GM23338 (cell line): ENCODE measurements around the gene PCDHAC2. TPM values are rescaled to one million over a fixed set of nuclear protein-coding genes. Genes with fewer than 3 reads are reported as not detected.

Source experiments
- ATAC-seq: fragments of 200-7000 bp; cut with Tn5 transposase; 3 replicates; pipeline ENCODE4 v1.9.1; 2020
- DNase-seq: peaks from one replicate; pipeline ENCODE4 v3.0.0-alpha.2; 2015; ENCODE audit warnings: low spot score
- H2AFZ ChIP-seq: fragments of 200-600 bp; sonication (generic); 2 replicates; pipeline ENCODE4 v1.8.0; 2016; ENCODE audit warnings: antibody characterized with exemption, mild to moderate bottlenecking, moderate library complexity
- H3F3A ChIP-seq: fragments of 200-600 bp; sonication (generic); replicated peaks from 2 replicates; pipeline ENCODE4 v1.8.0; 2017; ENCODE audit warnings: antibody characterized with exemption, mixed run types, low read depth
- H3K27ac ChIP-seq: fragments of 200-600 bp; sonication (generic); 2 replicates; pipeline ENCODE4 v1.6.1; 2016; ENCODE audit warnings: low read depth
- H3K27me3 ChIP-seq: fragments of 200-600 bp; sonication (generic); 2 replicates; pipeline ENCODE4 v1.8.0; 2016; ENCODE audit warnings: mild to moderate bottlenecking, mixed run types, moderate library complexity; ENCODE audit not compliant: insufficient read depth
- H3K36me3 ChIP-seq: fragments of 200-600 bp; sonication (generic); 2 replicates; pipeline ENCODE4 v1.8.0; 2016; ENCODE audit warnings: mild to moderate bottlenecking; ENCODE audit not compliant: insufficient read depth
- H3K4me1 ChIP-seq: fragments of 200-600 bp; sonication (generic); 2 replicates; pipeline ENCODE4 v1.8.0; 2016; ENCODE audit warnings: mild to moderate bottlenecking, moderate library complexity; ENCODE audit not compliant: insufficient read depth
- H3K4me2 ChIP-seq: fragments of 200-600 bp; sonication (generic); 2 replicates; pipeline ENCODE4 v1.7.1; 2017; ENCODE audit warnings: mixed run types
- H3K4me3 ChIP-seq: fragments of 200-600 bp; sonication (generic); 2 replicates; pipeline ENCODE4 v1.6.1; 2016; ENCODE audit warnings: mixed run types
- H3K79me2 ChIP-seq: fragments of 200-600 bp; sonication (generic); replicated peaks from 2 replicates; pipeline ENCODE4 v1.8.0; 2017; ENCODE audit warnings: mild to moderate bottlenecking; ENCODE audit not compliant: insufficient read depth
- H3K9me2 ChIP-seq: fragments of 200-600 bp; sonication (generic); 2 replicates; pipeline ENCODE4 v1.8.0; 2017; ENCODE audit not compliant: insufficient read depth
- H4K20me1 ChIP-seq: fragments of 200-600 bp; sonication (generic); replicated peaks from 2 replicates; pipeline ENCODE4 v1.8.0; 2017; ENCODE audit warnings: mild to moderate bottlenecking; ENCODE audit not compliant: insufficient read depth
- H3K27ac Mint-ChIP-seq: 2 replicates; pipeline ENCODE4 v1.8.0; 2020; ENCODE audit warnings: inconsistent platforms, mild to moderate bottlenecking, moderate library complexity, mixed read lengths
- H3K27me3 Mint-ChIP-seq: 3 replicates; pipeline ENCODE4 v1.8.0; 2022; ENCODE audit warnings: low read depth, mild to moderate bottlenecking, moderate library complexity, mixed read lengths, inconsistent platforms; ENCODE audit not compliant: insufficient read depth, poor library complexity
- H3K36me3 Mint-ChIP-seq: 3 replicates; pipeline ENCODE4 v1.8.0; 2021; ENCODE audit warnings: low read depth, mild to moderate bottlenecking, inconsistent platforms, moderate library complexity, mixed read lengths
- H3K4me1 Mint-ChIP-seq: 3 replicates; pipeline ENCODE4 v1.8.0; 2020; ENCODE audit warnings: mild to moderate bottlenecking, inconsistent platforms, mixed read lengths
- H3K4me3 Mint-ChIP-seq: 3 replicates; pipeline ENCODE4 v1.8.0; 2021; ENCODE audit warnings: moderate library complexity, mild to moderate bottlenecking, inconsistent platforms, mixed read lengths
- H3K9me3 Mint-ChIP-seq: 3 replicates; pipeline ENCODE4 v1.8.0; 2020; ENCODE audit warnings: moderate library complexity, mild to moderate bottlenecking, inconsistent platforms, mixed read lengths
- CREB1 ChIP-seq: fragments of 250-450 bp; sonication (Bioruptor Pico); IDR thresholded peaks from 2 replicates; pipeline ENCODE4 v1.5.0; 2020; ENCODE audit warnings: low read depth, mild to moderate bottlenecking, moderate library complexity
- EZH2 ChIP-seq: fragments of 200-600 bp; sonication (generic); IDR thresholded peaks from one replicate; pipeline ENCODE4 v1.8.0; 2017; ENCODE audit warnings: antibody characterized with exemption, mild to moderate bottlenecking, low read depth; ENCODE audit not compliant: unreplicated experiment
- EZH2phosphoT487 ChIP-seq: fragments of 200-600 bp; sonication (generic); IDR thresholded peaks from one replicate; pipeline ENCODE4 v1.8.1; 2018; ENCODE audit warnings: antibody characterized with exemption; ENCODE audit not compliant: unreplicated experiment
- JUNB ChIP-seq: IDR thresholded peaks from one replicate; pipeline ENCODE4 v1.6.1; 2016; ENCODE audit warnings: antibody characterized with exemption; ENCODE audit not compliant: unreplicated experiment
- NANOG ChIP-seq: IDR thresholded peaks from 2 replicates; pipeline ENCODE4 v1.6.1; 2016; ENCODE audit warnings: antibody characterized with exemption, borderline replicate concordance
- POLR2AphosphoS5 ChIP-seq: IDR thresholded peaks from 2 replicates; pipeline ENCODE4 v1.6.1; 2016; ENCODE audit warnings: antibody characterized with exemption, low read depth
- STAT1 ChIP-seq: IDR thresholded peaks from one replicate; pipeline ENCODE4 v1.6.1; 2016; ENCODE audit warnings: antibody characterized with exemption; ENCODE audit not compliant: unreplicated experiment
- ZNF114 ChIP-seq: fragments of 250-450 bp; sonication (Bioruptor Pico); IDR thresholded peaks from 2 replicates; pipeline ENCODE4 v1.5.0; 2020; ENCODE audit warnings: mild to moderate bottlenecking, moderate library complexity
- ZNF331 ChIP-seq: fragments of 250-450 bp; sonication (Bioruptor Pico); IDR thresholded peaks from 2 replicates; pipeline ENCODE4 v1.5.0; 2020; ENCODE audit warnings: low read depth, mild to moderate bottlenecking, moderate library complexity
- polyA plus RNA-seq: library from polyadenylated mRNA; unstranded; fragments of >200 nt; fragmentation: Nextera tagmentation; extraction: Ambion mirVana; gene quantifications from 2 replicates; pipeline ENCODE4 v1.2.1, GENCODE V29; 2016
- total RNA-seq: library from RNA; depleted of rRNA; stranded (reverse); fragments of >200 nt; shearing (Covaris generic); gene quantifications from 2 replicates; pipeline ENCODE4 v1.2.3, GENCODE V29; 2014
- TF ChIP-seq, protein P1 (sequence below): IDR thresholded peaks from 2 replicates; pipeline ENCODE4 v1.6.1; 2016; ENCODE audit warnings: antibody characterized with exemption
- TF ChIP-seq, protein P2 (sequence below), 2 experiments: fragments of 200-600 bp in 1 of 2; sonication (generic) in 1 of 2; conservative IDR thresholded peaks; 2 replicates each; pipeline versions ENCODE4 v1.5.1 to v1.6.1; 2016 to 2017; ENCODE audit warnings: antibody characterized with exemption in 2 of 2, low read depth in 2 of 2, mild to moderate bottlenecking in 2 of 2, moderate library complexity in 1 of 2
- TF ChIP-seq, protein P3 (sequence below): IDR thresholded peaks from one replicate; pipeline ENCODE4 v1.6.1; 2018; ENCODE audit warnings: antibody characterized with exemption; ENCODE audit not compliant: unreplicated experiment

PCDHAC2 gene
- total and polyA plus RNA-seq, 2 experiments from 2014 or later, result 1.8 to 11.8 TPM

DNA sequence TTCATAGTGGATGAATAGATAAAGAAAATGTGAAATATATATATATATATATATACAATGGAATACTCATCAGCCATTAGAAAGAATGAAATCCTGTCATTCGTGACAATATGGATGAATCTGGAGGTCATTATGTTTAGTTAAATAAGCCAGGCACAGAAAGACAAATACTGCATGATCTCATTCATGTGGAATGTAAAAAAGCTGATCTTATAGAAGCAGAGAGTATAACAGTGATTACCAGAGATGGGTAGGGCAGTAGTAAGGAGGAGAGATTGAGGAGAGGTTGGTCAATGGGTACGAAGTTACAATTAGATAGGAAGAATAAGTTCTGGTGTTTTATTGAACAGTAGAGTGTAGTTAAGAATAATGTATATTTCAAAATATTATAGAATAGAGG is 19.7 kb upstream of the PCDHAC2 start:
- Histone ChIP-seq H3F3A (no peaks in the 10 kb centered on the region), H4K20me1 (no peaks in the 10 kb centered on the region), H3K79me2 (no peaks in the 10 kb centered on the region; the same call in 1 of the 2 replicates), H3K27ac (no peak overlapping the region), H3K27me3 (no peaks in the 10 kb centered on the region), H3K4me1 (no peaks in the 10 kb centered on the region), H3K9me2 (no peaks in the 10 kb centered on the region), H2AFZ (no peak overlapping the region), H3K4me2 (no peak overlapping the region), H3K4me3 (no peak overlapping the region), H3K36me3 (no peaks in the 10 kb centered on the region)
- H3K9me3 Mint-ChIP-seq, result no peaks in the 10 kb centered on the region
- H3K27ac Mint-ChIP-seq, result no peak overlapping the region
- ATAC-seq (no peak), DNase-seq (no peak)
- no peaks in the 10 kb centered on the region for H3K4me1 Mint-ChIP-seq
- no peak for TF ChIP-seq EZH2phosphoT487
- TF ChIP-seq EZH2, result no peak
- TF ChIP-seq POLR2AphosphoS5, result no peak
- TF ChIP-seq, protein P1, sequence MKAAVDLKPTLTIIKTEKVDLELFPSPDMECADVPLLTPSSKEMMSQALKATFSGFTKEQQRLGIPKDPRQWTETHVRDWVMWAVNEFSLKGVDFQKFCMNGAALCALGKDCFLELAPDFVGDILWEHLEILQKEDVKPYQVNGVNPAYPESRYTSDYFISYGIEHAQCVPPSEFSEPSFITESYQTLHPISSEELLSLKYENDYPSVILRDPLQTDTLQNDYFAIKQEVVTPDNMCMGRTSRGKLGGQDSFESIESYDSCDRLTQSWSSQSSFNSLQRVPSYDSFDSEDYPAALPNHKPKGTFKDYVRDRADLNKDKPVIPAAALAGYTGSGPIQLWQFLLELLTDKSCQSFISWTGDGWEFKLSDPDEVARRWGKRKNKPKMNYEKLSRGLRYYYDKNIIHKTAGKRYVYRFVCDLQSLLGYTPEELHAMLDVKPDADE, result no peak
- TF ChIP-seq, protein P2, sequence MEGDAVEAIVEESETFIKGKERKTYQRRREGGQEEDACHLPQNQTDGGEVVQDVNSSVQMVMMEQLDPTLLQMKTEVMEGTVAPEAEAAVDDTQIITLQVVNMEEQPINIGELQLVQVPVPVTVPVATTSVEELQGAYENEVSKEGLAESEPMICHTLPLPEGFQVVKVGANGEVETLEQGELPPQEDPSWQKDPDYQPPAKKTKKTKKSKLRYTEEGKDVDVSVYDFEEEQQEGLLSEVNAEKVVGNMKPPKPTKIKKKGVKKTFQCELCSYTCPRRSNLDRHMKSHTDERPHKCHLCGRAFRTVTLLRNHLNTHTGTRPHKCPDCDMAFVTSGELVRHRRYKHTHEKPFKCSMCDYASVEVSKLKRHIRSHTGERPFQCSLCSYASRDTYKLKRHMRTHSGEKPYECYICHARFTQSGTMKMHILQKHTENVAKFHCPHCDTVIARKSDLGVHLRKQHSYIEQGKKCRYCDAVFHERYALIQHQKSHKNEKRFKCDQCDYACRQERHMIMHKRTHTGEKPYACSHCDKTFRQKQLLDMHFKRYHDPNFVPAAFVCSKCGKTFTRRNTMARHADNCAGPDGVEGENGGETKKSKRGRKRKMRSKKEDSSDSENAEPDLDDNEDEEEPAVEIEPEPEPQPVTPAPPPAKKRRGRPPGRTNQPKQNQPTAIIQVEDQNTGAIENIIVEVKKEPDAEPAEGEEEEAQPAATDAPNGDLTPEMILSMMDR (conservative IDR thresholded peaks at IDR 0.05; ENCODE audit: low read depth in 2 of 2), result no peak
- no peak for TF ChIP-seq CREB1 (CRISPR knock-in tag)
- no peak for TF ChIP-seq NANOG
- TF ChIP-seq ZNF114 (CRISPR knock-in tag), result no peak
- no peak for TF ChIP-seq STAT1
- no peak for TF ChIP-seq ZNF331
- peaks cover 2% of the 10 kb centered on the region for H3K27me3 Mint-ChIP-seq
- H3K36me3 Mint-ChIP-seq, result peaks cover 13% of the 10 kb centered on the region
- no peak overlapping the region for H3K4me3 Mint-ChIP-seq

DNA sequence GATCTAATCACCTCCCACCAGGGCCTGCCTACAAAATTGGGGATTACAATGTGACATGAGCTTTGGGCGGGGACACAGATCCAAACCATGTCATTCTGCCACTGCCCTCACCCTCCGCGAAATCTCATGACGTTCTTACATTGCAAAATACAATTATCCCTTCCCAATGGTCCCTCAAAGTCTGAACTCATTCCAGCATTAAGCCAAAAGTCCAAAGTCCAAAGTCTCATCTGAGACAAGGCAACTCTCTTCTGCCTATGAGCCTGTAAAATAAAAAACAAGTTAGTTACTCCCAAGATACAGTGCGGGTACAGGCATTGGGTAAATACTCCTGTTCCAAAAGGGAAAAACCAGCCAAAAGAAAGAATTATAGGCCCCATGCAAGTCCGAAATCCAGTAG is 14.6 kb upstream of the PCDHAC2 start:
- H3K4me1 Mint-ChIP-seq, result peaks cover 4% of the 10 kb centered on the region; the same call in 2 of the 3 replicates
- H3K27me3 Mint-ChIP-seq, result peaks cover 2% of the 10 kb centered on the region
- no peaks in the 10 kb centered on the region; the same call in 1 of the 3 replicates for H3K36me3 Mint-ChIP-seq
- Histone ChIP-seq H3K27me3 (no peaks in the 10 kb centered on the region), H4K20me1 (no peaks in the 10 kb centered on the region), H3K9me2 (no peaks in the 10 kb centered on the region), H3K4me2 (no peak overlapping the region), H2AFZ (no peak overlapping the region), H3F3A (no peaks in the 10 kb centered on the region), H3K36me3 (no peaks in the 10 kb centered on the region), H3K4me3 (no peak overlapping the region), H3K27ac (no peak overlapping the region), H3K4me1 (no peaks in the 10 kb centered on the region), H3K79me2 (no peaks in the 10 kb centered on the region; the same call in 1 of the 2 replicates)
- H3K27ac Mint-ChIP-seq, result no peak overlapping the region
- H3K4me3 Mint-ChIP-seq, result no peak overlapping the region
- no peaks in the 10 kb centered on the region; the same call in 2 of the 3 replicates for H3K9me3 Mint-ChIP-seq
- no peak for DNase-seq
- ATAC-seq, result no peak
- TF ChIP-seq, protein P3, sequence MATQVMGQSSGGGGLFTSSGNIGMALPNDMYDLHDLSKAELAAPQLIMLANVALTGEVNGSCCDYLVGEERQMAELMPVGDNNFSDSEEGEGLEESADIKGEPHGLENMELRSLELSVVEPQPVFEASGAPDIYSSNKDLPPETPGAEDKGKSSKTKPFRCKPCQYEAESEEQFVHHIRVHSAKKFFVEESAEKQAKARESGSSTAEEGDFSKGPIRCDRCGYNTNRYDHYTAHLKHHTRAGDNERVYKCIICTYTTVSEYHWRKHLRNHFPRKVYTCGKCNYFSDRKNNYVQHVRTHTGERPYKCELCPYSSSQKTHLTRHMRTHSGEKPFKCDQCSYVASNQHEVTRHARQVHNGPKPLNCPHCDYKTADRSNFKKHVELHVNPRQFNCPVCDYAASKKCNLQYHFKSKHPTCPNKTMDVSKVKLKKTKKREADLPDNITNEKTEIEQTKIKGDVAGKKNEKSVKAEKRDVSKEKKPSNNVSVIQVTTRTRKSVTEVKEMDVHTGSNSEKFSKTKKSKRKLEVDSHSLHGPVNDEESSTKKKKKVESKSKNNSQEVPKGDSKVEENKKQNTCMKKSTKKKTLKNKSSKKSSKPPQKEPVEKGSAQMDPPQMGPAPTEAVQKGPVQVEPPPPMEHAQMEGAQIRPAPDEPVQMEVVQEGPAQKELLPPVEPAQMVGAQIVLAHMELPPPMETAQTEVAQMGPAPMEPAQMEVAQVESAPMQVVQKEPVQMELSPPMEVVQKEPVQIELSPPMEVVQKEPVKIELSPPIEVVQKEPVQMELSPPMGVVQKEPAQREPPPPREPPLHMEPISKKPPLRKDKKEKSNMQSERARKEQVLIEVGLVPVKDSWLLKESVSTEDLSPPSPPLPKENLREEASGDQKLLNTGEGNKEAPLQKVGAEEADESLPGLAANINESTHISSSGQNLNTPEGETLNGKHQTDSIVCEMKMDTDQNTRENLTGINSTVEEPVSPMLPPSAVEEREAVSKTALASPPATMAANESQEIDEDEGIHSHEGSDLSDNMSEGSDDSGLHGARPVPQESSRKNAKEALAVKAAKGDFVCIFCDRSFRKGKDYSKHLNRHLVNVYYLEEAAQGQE, result no peak
- TF ChIP-seq EZH2phosphoT487 (no peak), STAT1 (no peak), EZH2 (no peak), CREB1 (CRISPR knock-in tag) (no peak), NANOG (no peak), JUNB (no peak), ZNF114 (CRISPR knock-in tag) (no peak), ZNF331 (no peak), POLR2AphosphoS5 (no peak)
- TF ChIP-seq, protein P2 (conservative IDR thresholded peaks at IDR 0.05; ENCODE audit: low read depth in 2 of 2), result no peak
- TF ChIP-seq, protein P1, result no peak
